ENCODE results near the gene HPGD.

Gene HPGD

GRCh38 chr4:174538123-174538875, 16.0 kb upstream of the HPGD start:
- Mint-ChIP-seq H3K4me1 (no peaks in the 10 kb centered on the region), H3K36me3 (no peaks in the 10 kb centered on the region), H3K27me3 (peaks cover 8% of the 10 kb centered on the region), H3K9me3 (peaks cover 3% of the 10 kb centered on the region), H3K4me3 (no peak overlapping the region), H3K27ac (no peak overlapping the region)
- ATAC-seq = peak; percentile 76

DNA sequence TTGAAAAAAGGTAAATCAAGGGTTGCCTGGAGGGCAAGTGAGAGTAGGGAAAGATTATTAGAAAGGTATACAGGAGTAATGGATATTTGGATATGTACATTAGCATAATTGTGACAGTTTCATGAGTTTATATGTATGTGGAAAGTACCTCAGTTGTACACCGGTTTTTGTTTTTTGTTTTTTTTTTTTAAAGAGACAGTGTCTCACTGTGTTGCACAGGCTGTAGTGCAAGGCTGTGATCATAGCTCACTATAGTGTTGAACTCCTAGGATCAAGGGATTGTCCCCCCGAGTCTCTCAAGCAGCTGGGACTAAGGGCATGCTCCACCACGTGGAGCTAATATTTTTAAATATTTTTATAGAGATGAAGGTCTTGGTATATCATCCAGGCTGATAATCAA, 15.3 kb upstream of the HPGD start:
- peaks cover 5% of the 10 kb centered on the region for H3K27me3 Mint-ChIP-seq

GRCh38 chr4:174534461-174534860, 12.2 kb upstream of the HPGD start:
- peaks cover 2% of the 10 kb centered on the region for H3K9me3 Mint-ChIP-seq
- ATAC-seq = no peak
- no peak overlapping the region for H3K27ac Mint-ChIP-seq
- H3K4me1 Mint-ChIP-seq = peaks cover 8% of the 10 kb centered on the region
- no peaks in the 10 kb centered on the region for H3K36me3 Mint-ChIP-seq
- H3K27me3 Mint-ChIP-seq = peaks cover 9% of the 10 kb centered on the region
- no peak overlapping the region for H3K4me3 Mint-ChIP-seq

More for the DNA sequence above, 15.3 kb upstream of the HPGD start:
- Mint-ChIP-seq H3K4me3 (no peak overlapping the region), H3K4me1 (no peaks in the 10 kb centered on the region), H3K9me3 (peaks cover 2% of the 10 kb centered on the region), H3K27ac (no peak overlapping the region), H3K36me3 (no peaks in the 10 kb centered on the region)
- ATAC-seq = no peak

- Mint-ChIP-seq H3K4me3 (no peak overlapping the region), H3K36me3 (no peaks in the 10 kb centered on the region), H3K27me3 (peaks cover 9% of the 10 kb centered on the region), H3K9me3 (peaks cover 3% of the 10 kb centered on the region), H3K4me1 (peaks cover 8% of the 10 kb centered on the region), H3K27ac (no peak overlapping the region)
- no peak for ATAC-seq
Observed at GRCh38 chr4:174532445-174532844, 10.2 kb upstream of the HPGD start.

GRCh38 chr4:174531486-174531885, 9.2 kb upstream of the HPGD start:
- H3K4me1 Mint-ChIP-seq = peaks cover 8% of the 10 kb centered on the region
- H3K9me3 Mint-ChIP-seq = peaks cover 3% of the 10 kb centered on the region
- peaks cover 9% of the 10 kb centered on the region for H3K27me3 Mint-ChIP-seq
- ATAC-seq = no peak
- no peak overlapping the region for H3K4me3 Mint-ChIP-seq
- no peaks in the 10 kb centered on the region for H3K36me3 Mint-ChIP-seq
- no peak overlapping the region for H3K27ac Mint-ChIP-seq

- peaks cover 3% of the 10 kb centered on the region for H3K9me3 Mint-ChIP-seq
Observed at GRCh38 chr4:174528226-174528625, 5.9 kb upstream of the HPGD start.

DNA sequence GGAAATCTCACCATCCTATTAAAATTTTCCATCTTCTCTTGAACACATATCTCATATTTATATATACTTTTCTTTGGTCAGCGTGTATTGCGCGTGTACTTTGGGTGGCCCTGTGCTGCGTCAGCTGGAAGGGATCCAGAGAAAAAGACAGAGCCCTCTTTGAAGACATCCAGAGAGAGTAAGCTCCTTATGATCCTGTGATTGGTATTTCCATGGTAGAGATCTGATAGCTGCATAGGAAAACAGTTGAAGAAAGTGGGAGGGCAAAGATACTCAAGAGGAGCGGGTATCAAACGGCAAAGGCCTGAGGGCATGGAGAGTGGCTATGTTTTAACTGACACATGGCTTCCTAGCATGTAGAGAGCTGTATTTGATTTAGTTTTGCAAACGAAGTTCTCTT, 4.4 kb upstream of the HPGD start:
- Mint-ChIP-seq H3K9me3 (peaks cover 3% of the 10 kb centered on the region), H3K27ac (no peak overlapping the region), H3K4me1 (peaks cover 20% of the 10 kb centered on the region), H3K36me3 (no peaks in the 10 kb centered on the region), H3K4me3 (no peak overlapping the region), H3K27me3 (peaks cover 50% of the 10 kb centered on the region)
- no peak for ATAC-seq

More at GRCh38 chr4:174528226-174528625, 5.9 kb upstream of the HPGD start:
- H3K4me1 Mint-ChIP-seq = peaks cover 8% of the 10 kb centered on the region
- H3K27ac Mint-ChIP-seq = no peak overlapping the region
- no peak for ATAC-seq
- peaks cover 38% of the 10 kb centered on the region for H3K27me3 Mint-ChIP-seq
- H3K4me3 Mint-ChIP-seq = no peak overlapping the region
- no peaks in the 10 kb centered on the region for H3K36me3 Mint-ChIP-seq

GRCh38 chr4:174524242-174524641, 2.0 kb upstream of the HPGD start:
- ATAC-seq = no peak
- Mint-ChIP-seq H3K36me3 (no peaks in the 10 kb centered on the region), H3K27me3 (peaks cover 57% of the 10 kb centered on the region), H3K27ac (no peak overlapping the region), H3K4me3 (no peak overlapping the region), H3K4me1 (peaks cover 14% of the 10 kb centered on the region), H3K9me3 (no peaks in the 10 kb centered on the region)

DNA sequence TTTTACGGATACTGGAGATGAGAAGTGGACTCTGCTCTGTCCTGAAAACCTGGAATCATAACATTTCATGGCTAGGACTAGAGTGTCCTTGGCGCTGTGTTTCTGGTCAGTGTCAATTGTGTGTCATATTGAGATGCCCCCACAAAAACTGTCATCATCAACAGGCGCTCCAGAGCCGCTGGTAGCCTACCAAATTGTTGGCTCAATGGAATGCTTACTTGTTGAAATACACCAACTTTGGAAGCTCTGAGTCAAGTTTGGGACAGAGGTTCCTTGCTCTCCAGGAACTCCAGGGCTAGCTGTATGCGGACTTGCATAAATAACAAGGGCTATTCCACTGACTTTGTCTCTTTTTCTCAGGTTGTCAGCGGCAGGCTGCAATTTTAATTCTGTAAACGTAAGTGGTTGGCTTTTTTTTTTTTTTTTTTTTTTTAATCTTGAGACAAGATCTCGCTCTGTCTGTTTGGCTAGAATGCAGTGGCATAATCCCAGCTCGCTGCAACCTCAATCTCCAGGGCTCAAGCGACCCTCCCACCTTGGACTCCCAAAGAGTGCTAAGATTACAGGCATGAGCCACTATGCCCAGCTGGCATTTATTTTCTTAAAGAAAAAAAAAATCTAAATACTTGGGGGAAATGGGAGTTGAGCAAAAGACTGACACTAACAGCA, 871 bp upstream of the HPGD start:
- Mint-ChIP-seq H3K27ac (no peak overlapping the region), H3K4me1 (peaks cover 14% of the 10 kb centered on the region), H3K27me3 (peaks cover 57% of the 10 kb centered on the region), H3K4me3 (peak overlapping the region; percentile 78), H3K36me3 (no peaks in the 10 kb centered on the region), H3K9me3 (no peaks in the 10 kb centered on the region)
- ATAC-seq = no peak

- Mint-ChIP-seq H3K4me1 (peaks cover 14% of the 10 kb centered on the region), H3K9me3 (no peaks in the 10 kb centered on the region), H3K36me3 (no peaks in the 10 kb centered on the region), H3K4me3 (peak overlapping the region; percentile 78), H3K27me3 (peaks cover 57% of the 10 kb centered on the region), H3K27ac (no peak overlapping the region)
- peak; percentile 25 for ATAC-seq
Observed at GRCh38 chr4:174521800-174522182, 497 bp downstream of the HPGD start.

DNA sequence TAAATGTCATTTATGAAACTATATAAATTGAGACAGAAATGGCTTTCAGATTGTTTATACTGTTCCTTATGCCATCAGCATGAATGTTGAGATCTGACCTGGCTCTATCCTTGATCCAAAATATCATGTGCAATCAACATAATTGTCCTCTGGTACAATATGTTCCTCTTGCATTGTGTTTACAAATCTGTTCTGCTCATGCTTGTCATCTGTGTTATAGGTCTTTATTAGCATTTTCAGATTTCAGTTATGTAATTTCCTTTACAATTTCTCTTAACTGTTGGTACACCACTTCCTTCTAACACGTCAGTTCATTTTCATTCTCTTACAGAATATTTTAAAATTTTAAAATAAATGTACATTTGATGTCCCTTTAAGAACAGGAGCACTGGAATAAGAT, 1.6 kb downstream of the HPGD start:
- no peak for ATAC-seq
- peaks cover 52% of the 10 kb centered on the region for H3K27me3 Mint-ChIP-seq
- H3K9me3 Mint-ChIP-seq = no peaks in the 10 kb centered on the region
- no peak overlapping the region for H3K4me3 Mint-ChIP-seq
- no peaks in the 10 kb centered on the region for H3K36me3 Mint-ChIP-seq
- H3K27ac Mint-ChIP-seq = no peak overlapping the region
- peaks cover 14% of the 10 kb centered on the region for H3K4me1 Mint-ChIP-seq

DNA sequence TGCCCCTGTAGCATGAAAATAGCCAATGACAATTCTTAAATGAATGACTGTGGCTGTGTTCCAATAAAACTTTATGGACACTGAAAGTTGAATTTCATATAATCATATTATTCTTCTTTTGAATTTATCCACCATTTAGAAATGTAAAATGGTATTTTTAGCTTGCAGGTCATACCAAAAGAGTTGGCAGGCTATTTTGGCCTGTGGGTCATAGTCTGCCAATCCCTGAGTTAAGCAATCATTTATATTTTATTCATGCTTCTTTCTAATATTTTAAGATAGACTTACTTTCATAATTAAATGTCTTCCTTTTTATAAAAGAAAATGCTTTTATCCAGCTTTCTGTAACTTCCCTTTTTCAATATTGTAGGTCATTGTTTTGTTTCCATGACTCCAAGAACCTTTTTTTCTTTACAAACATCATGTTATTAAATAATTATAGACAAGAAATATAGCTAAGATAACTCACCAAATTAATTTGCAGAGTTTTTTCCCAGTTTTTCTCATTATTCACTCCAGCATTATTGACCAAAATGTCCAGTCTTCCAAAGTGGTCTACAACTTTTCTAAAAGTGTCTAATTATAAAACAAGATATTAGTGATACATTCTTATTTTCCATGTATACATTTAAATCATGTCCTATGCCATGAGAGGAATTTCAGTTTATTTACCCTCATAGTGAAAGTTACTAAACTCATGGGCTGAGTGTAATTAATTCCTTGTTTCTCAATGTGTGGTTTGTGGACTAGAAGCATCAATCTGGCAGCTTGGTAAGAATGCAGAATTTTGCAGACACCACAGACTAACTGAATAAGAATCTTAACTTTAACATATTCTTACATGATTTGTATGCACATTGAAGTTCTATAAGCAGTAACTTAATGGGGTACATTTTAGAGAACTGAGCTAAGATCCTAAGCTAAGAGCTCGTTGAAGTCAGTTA, 4.5 kb downstream of the HPGD start:
- ATAC-seq = no peak
- no peaks in the 10 kb centered on the region for H3K36me3 Mint-ChIP-seq
- no peak overlapping the region for H3K27ac Mint-ChIP-seq
- H3K27me3 Mint-ChIP-seq = peaks cover 24% of the 10 kb centered on the region
- H3K4me1 Mint-ChIP-seq = peaks cover 10% of the 10 kb centered on the region
- H3K9me3 Mint-ChIP-seq = no peaks in the 10 kb centered on the region
- H3K4me3 Mint-ChIP-seq = no peak overlapping the region

DNA sequence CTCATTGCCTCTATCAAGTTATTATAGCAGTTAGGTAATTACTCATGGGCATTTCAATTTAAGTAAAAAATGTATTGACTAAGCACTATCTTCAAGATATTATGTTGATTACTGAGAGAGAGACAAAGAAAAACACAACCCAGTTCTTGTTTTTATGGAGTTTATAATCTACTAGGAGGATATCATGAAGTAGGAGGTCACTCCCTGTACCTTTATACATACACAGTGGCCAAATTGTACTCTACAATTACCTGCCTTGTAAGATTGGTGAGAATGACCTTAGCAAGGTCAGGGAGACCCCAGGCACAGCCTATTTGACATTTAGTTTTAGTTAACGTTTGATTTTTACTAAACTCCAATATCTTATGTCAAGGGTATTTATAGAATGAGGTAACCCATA, 5.5 kb downstream of the HPGD start:
- H3K36me3 Mint-ChIP-seq = no peaks in the 10 kb centered on the region
- H3K27me3 Mint-ChIP-seq = peaks cover 14% of the 10 kb centered on the region
- no peak overlapping the region for H3K4me3 Mint-ChIP-seq
- ATAC-seq = no peak
- H3K27ac Mint-ChIP-seq = no peak overlapping the region
- H3K4me1 Mint-ChIP-seq = peaks cover 3% of the 10 kb centered on the region
- no peaks in the 10 kb centered on the region for H3K9me3 Mint-ChIP-seq

GRCh38 chr4:174516345-174516744, 5.9 kb downstream of the HPGD start:
- Mint-ChIP-seq H3K27ac (no peak overlapping the region), H3K9me3 (no peaks in the 10 kb centered on the region), H3K36me3 (no peaks in the 10 kb centered on the region), H3K4me3 (no peak overlapping the region), H3K4me1 (no peaks in the 10 kb centered on the region), H3K27me3 (peaks cover 12% of the 10 kb centered on the region)
- no peak for ATAC-seq

DNA sequence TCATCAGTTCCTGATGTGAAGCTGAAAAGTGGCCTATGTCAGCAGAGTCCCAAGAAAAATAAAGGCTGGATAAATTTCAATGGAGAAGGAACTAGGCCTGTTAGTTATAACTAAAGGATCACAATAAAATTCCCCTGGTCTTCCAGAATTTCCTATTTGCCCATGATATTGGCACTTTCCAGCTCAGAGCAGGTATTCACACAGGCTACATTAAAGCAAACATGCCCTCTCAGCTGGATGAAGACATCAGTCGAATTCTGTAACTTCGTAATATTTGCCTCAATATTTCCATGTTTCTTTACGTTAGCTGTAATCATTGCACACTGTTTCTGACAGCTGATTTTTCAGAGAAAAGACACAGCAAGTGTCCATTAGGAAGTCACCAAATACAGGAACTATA, 9.5 kb downstream of the HPGD start:
- no peaks in the 10 kb centered on the region for H3K27me3 Mint-ChIP-seq
- no peak overlapping the region for H3K4me3 Mint-ChIP-seq
- H3K27ac Mint-ChIP-seq = no peak overlapping the region
- H3K4me1 Mint-ChIP-seq = no peaks in the 10 kb centered on the region
- no peaks in the 10 kb centered on the region for H3K9me3 Mint-ChIP-seq
- no peak for ATAC-seq
- H3K36me3 Mint-ChIP-seq = no peaks in the 10 kb centered on the region

Measured in stimulated activated memory B cell treated with anti-CD40 and anti-IgM and Interleukin-4, amounts not matched to agents 10 μg/mL and 1 μg/mL and 100 μg/mL, for 72 hours (primary cell).